WTC11 (cell line): Measurements from ENCODE around the gene RNF39.

Experiments
- CREM ChIP-seq: sonication (generic); formaldehyde crosslinking; IDR thresholded peaks from 2 replicates; pipeline ENCODE4 v1.8.1; 2022; ENCODE audit warnings: mild to moderate bottlenecking, missing genetic modification reagents, moderate library complexity
- FOXJ3 ChIP-seq: sonication (generic); formaldehyde crosslinking; IDR thresholded peaks from 2 replicates; pipeline ENCODE4 v1.9.0; 2021; ENCODE audit warnings: missing genetic modification reagents, mild to moderate bottlenecking, borderline replicate concordance
- HMGA2 ChIP-seq: fragments of 250-450 bp; sonication (Bioruptor Pico); IDR thresholded peaks from 2 replicates; pipeline ENCODE4 v1.4.0; 2021; ENCODE audit warnings: mild to moderate bottlenecking, moderate library complexity
- MYBL2 ChIP-seq: sonication (generic); formaldehyde crosslinking; IDR thresholded peaks from 2 replicates; pipeline ENCODE4 v1.8.1; 2023; ENCODE audit warnings: mild to moderate bottlenecking, moderate library complexity, missing genetic modification reagents
- NFYB ChIP-seq: sonication (generic); formaldehyde crosslinking; conservative IDR thresholded peaks from 2 replicates; pipeline ENCODE4 v1.8.0; 2022; ENCODE audit warnings: low read depth, missing genetic modification reagents
- OVOL2 ChIP-seq: fragments of 250-450 bp; sonication (Bioruptor Pico); IDR thresholded peaks from 2 replicates; pipeline ENCODE4 v1.9.0; 2021; ENCODE audit warnings: mild to moderate bottlenecking, borderline replicate concordance
- SMAD4 ChIP-seq: sonication (generic); formaldehyde crosslinking; IDR thresholded peaks from 2 replicates; pipeline ENCODE4 v1.8.0; 2022; ENCODE audit warnings: mild to moderate bottlenecking, missing genetic modification reagents
- ZNF138 ChIP-seq: sonication (generic); formaldehyde crosslinking; conservative IDR thresholded peaks from 2 replicates; pipeline ENCODE4 v1.8.1; 2022; ENCODE audit warnings: mild to moderate bottlenecking, moderate library complexity, missing genetic modification reagents
- TF ChIP-seq, protein P1 (sequence below): fragments of 200-600 bp; IDR thresholded peaks from 2 replicates; pipeline ENCODE4 v1.8.0; 2022; ENCODE audit warnings: antibody characterized with exemption
- TF ChIP-seq, protein P2 (sequence below): sonication (generic); formaldehyde crosslinking; IDR thresholded peaks from 2 replicates; pipeline ENCODE4 v1.8.0; 2023; ENCODE audit warnings: missing genetic modification reagents
- TF ChIP-seq, protein P3 (sequence below): sonication (generic); formaldehyde crosslinking; IDR thresholded peaks from 2 replicates; pipeline ENCODE4 v1.8.1; 2022; ENCODE audit warnings: low read depth, missing genetic modification reagents, borderline replicate concordance
- TF ChIP-seq, protein P4 (sequence below): sonication (generic); formaldehyde crosslinking; IDR thresholded peaks from 2 replicates; pipeline ENCODE4 v1.8.0; 2022; ENCODE audit warnings: mild to moderate bottlenecking, missing genetic modification reagents

DNA sequence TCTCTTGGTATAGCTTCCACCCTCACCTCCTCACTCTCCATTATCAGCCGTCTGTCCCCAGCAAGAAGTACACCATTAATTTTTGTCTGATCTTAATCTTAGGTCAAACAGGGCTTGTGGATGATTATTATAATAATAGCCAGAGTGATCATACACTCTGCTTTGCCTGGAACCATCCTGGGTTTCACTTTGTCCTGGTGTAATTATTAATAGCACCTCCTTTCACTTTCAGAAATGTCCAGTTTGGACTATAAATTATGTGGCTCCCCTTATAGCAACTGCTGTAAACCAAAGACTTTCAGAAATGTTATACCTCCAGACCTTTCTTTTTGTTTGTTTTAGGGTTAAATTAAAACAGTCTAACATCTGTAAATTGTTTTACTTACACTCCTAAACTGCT is 38.3 kb upstream of the RNF39 start:
- TF ChIP-seq, protein P1, sequence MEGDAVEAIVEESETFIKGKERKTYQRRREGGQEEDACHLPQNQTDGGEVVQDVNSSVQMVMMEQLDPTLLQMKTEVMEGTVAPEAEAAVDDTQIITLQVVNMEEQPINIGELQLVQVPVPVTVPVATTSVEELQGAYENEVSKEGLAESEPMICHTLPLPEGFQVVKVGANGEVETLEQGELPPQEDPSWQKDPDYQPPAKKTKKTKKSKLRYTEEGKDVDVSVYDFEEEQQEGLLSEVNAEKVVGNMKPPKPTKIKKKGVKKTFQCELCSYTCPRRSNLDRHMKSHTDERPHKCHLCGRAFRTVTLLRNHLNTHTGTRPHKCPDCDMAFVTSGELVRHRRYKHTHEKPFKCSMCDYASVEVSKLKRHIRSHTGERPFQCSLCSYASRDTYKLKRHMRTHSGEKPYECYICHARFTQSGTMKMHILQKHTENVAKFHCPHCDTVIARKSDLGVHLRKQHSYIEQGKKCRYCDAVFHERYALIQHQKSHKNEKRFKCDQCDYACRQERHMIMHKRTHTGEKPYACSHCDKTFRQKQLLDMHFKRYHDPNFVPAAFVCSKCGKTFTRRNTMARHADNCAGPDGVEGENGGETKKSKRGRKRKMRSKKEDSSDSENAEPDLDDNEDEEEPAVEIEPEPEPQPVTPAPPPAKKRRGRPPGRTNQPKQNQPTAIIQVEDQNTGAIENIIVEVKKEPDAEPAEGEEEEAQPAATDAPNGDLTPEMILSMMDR = no peak
- TF ChIP-seq SMAD4 (CRISPR knock-in tag) = no peak
- TF ChIP-seq MYBL2 (CRISPR knock-in tag) = no peak
- no peak for TF ChIP-seq OVOL2 (CRISPR knock-in tag)
- TF ChIP-seq, protein P2, sequence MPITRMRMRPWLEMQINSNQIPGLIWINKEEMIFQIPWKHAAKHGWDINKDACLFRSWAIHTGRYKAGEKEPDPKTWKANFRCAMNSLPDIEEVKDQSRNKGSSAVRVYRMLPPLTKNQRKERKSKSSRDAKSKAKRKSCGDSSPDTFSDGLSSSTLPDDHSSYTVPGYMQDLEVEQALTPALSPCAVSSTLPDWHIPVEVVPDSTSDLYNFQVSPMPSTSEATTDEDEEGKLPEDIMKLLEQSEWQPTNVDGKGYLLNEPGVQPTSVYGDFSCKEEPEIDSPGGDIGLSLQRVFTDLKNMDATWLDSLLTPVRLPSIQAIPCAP (CRISPR knock-in tag) = no peak
- no peak for TF ChIP-seq NFYB (CRISPR knock-in tag)
- no peak for TF ChIP-seq CREM (CRISPR knock-in tag)
- TF ChIP-seq ZNF138 = no peak
- TF ChIP-seq FOXJ3 (CRISPR knock-in tag) = no peak
- TF ChIP-seq, protein P3, sequence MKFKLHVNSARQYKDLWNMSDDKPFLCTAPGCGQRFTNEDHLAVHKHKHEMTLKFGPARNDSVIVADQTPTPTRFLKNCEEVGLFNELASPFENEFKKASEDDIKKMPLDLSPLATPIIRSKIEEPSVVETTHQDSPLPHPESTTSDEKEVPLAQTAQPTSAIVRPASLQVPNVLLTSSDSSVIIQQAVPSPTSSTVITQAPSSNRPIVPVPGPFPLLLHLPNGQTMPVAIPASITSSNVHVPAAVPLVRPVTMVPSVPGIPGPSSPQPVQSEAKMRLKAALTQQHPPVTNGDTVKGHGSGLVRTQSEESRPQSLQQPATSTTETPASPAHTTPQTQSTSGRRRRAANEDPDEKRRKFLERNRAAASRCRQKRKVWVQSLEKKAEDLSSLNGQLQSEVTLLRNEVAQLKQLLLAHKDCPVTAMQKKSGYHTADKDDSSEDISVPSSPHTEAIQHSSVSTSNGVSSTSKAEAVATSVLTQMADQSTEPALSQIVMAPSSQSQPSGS (CRISPR knock-in tag) = no peak
- TF ChIP-seq, protein P4, sequence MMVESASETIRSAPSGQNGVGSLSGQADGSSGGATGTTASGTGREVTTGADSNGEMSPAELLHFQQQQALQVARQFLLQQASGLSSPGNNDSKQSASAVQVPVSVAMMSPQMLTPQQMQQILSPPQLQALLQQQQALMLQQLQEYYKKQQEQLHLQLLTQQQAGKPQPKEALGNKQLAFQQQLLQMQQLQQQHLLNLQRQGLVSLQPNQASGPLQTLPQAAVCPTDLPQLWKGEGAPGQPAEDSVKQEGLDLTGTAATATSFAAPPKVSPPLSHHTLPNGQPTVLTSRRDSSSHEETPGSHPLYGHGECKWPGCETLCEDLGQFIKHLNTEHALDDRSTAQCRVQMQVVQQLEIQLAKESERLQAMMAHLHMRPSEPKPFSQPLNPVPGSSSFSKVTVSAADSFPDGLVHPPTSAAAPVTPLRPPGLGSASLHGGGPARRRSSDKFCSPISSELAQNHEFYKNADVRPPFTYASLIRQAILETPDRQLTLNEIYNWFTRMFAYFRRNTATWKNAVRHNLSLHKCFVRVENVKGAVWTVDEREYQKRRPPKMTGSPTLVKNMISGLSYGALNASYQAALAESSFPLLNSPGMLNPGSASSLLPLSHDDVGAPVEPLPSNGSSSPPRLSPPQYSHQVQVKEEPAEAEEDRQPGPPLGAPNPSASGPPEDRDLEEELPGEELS (CRISPR knock-in tag) = no peak
- TF ChIP-seq HMGA2 (CRISPR knock-in tag) = no peak
